ENCODE data around the gene PXT1.

GRCh38 chr6:36370638-36371037 is 72.0 kb downstream of the PXT1 start:
- TF ChIP-seq CTCF (IDR thresholded peaks at IDR 0.05) (no peak), POLR2A (IDR thresholded peaks at IDR 0.05) (no peak), POLR2AphosphoS5 (IDR thresholded peaks at IDR 0.05) (no peak)

Data from upper lobe of left lung (tissue), 4 donors.